Measurements from ENCODE around the gene AQP12B. TPM values are rescaled to one million over a fixed set of nuclear protein-coding genes. Genes with fewer than 3 reads are reported as not detected.

AQP12B gene
- total and polyA plus RNA-seq, 11 donors = not detected

GRCh38 chr2:240688553-240688919 is 5.9 kb upstream of the AQP12B start:
- Histone ChIP-seq H3K36me3 (no peaks in the 10 kb centered on the region), H3K4me3 (no peak overlapping the region), H3K27ac (no peak overlapping the region), H3K27me3 (no peaks in the 10 kb centered on the region), H3K9me3 (no peaks in the 10 kb centered on the region), H3K4me1 (no peaks in the 10 kb centered on the region)
- WGBS, 4 donors = 86 to 92% (median 90%) methylated on average over 7 to 9 of the region's 9 CpGs
- intact Hi-C loops (cut with DNase I) = no loop called here
- TF ChIP-seq CTCF (IDR thresholded peaks at IDR 0.05) (no peak), POLR2A (IDR thresholded peaks at IDR 0.05) (no peak)
- ATAC-seq (no peak), DNase-seq (no peak)

- no peak for DNase-seq
- intact Hi-C loops (cut with DNase I) = no loop called here
- ATAC-seq = no peak
Observed at GRCh38 chr2:240687741-240688552, 5.3 kb upstream of the AQP12B start.

GRCh38 chr2:240687045-240687740 is 4.5 kb upstream of the AQP12B start:
- H3K27ac ChIP-seq = no peak overlapping the region
- H3K9me3 ChIP-seq = no peaks in the 10 kb centered on the region
- H3K4me1 ChIP-seq = no peaks in the 10 kb centered on the region
- DNase-seq (no peak), ATAC-seq (no peak)
- TF ChIP-seq CTCF (IDR thresholded peaks at IDR 0.05) = no peak
- TF ChIP-seq POLR2A (IDR thresholded peaks at IDR 0.05) = no peak
- no peaks in the 10 kb centered on the region for H3K27me3 ChIP-seq
- WGBS, 4 donors = 80 to 89% (median 81%) methylated on average over 8 to 20 of the region's 20 CpGs
- no peak overlapping the region for H3K4me3 ChIP-seq
- no peaks in the 10 kb centered on the region for H3K36me3 ChIP-seq
- intact Hi-C loops (cut with DNase I) = no loop called here

More at GRCh38 chr2:240687741-240688552, 5.3 kb upstream of the AQP12B start:
- no peaks in the 10 kb centered on the region for H3K9me3 ChIP-seq
- H3K27ac ChIP-seq = no peak overlapping the region
- 82 to 91% (median 88%) methylated on average over 6 to 14 of the region's 14 CpGs for WGBS, 4 donors
- H3K27me3 ChIP-seq = no peaks in the 10 kb centered on the region
- H3K36me3 ChIP-seq = no peaks in the 10 kb centered on the region
- H3K4me3 ChIP-seq = no peak overlapping the region
- TF ChIP-seq POLR2A (IDR thresholded peaks at IDR 0.05) = no peak
- TF ChIP-seq CTCF (IDR thresholded peaks at IDR 0.05) = no peak
- H3K4me1 ChIP-seq = no peaks in the 10 kb centered on the region

- no peak overlapping the region for H3K27ac ChIP-seq
- intact Hi-C loops (cut with DNase I) = no loop called here
- no peaks in the 10 kb centered on the region for H3K9me3 ChIP-seq
- H3K36me3 ChIP-seq = no peaks in the 10 kb centered on the region
- no peaks in the 10 kb centered on the region for H3K27me3 ChIP-seq
- WGBS, 4 donors = 50 to 62% (median 59%) methylated on average over 6 of the region's 6 CpGs
- ATAC-seq = no peak
- H3K4me3 ChIP-seq = no peak overlapping the region
- no peaks in the 10 kb centered on the region for H3K4me1 ChIP-seq
- TF ChIP-seq CTCF (IDR thresholded peaks at IDR 0.05) (no peak), POLR2A (IDR thresholded peaks at IDR 0.05) (no peak)
- no peak for DNase-seq
Observed at GRCh38 chr2:240686460-240686859, 3.8 kb upstream of the AQP12B start.

Data from heart left ventricle (tissue), 16 donors.